GM12878 (cell line): ENCODE measurements around the gene AKR1B1.

Source experiments
- BHLHE40 ChIP-seq, 2 experiments: fragments of 450-650 bp in 1 of 2; IDR thresholded peaks; 2 replicates each; pipeline ENCODE4 v1.6.1; 2011 to 2017; ENCODE audit warnings: low read depth in 2 of 2, borderline replicate concordance in 1 of 2, improper control_type of control experiment in 1 of 2, low read length in 1 of 2, mild to moderate bottlenecking in 1 of 2
- EZH2 ChIP-seq: IDR thresholded peaks from 2 replicates; pipeline ENCODE4 v1.6.1; 2012; ENCODE audit warnings: low read depth, mild to moderate bottlenecking, control low read depth, inconsistent platforms, low read length, borderline replicate concordance; ENCODE audit not compliant: control insufficient read depth
- HDAC2 ChIP-seq: fragments of 200-600 bp; sonication (generic); IDR thresholded peaks from 2 replicates; pipeline ENCODE4 v1.6.1; 2017
- HDAC6 ChIP-seq: fragments of 200-600 bp; sonication (generic); IDR thresholded peaks from one replicate; pipeline ENCODE4 v1.8.0; 2017; ENCODE audit warnings: antibody characterized with exemption; ENCODE audit not compliant: unreplicated experiment
- ZZZ3 ChIP-seq: IDR thresholded peaks from 2 replicates; pipeline ENCODE4 v1.6.1; 2011; ENCODE audit warnings: low read depth; ENCODE audit not compliant: control insufficient read depth, insufficient read length
- TF ChIP-seq, protein P1 (sequence below): IDR thresholded peaks from 2 replicates; pipeline ENCODE4 v1.6.1; 2011; ENCODE audit warnings: low read depth, low read length, improper control_type of control experiment, borderline replicate concordance
- TF ChIP-seq, protein P2 (sequence below), 3 experiments: IDR thresholded peaks in 2 of 3; conservative IDR thresholded peaks in 1 of 3; 2 replicates each; pipeline ENCODE4 v1.5.1; 2011; ENCODE audit warnings: low read depth in 3 of 3, low read length in 3 of 3, mild to moderate bottlenecking in 3 of 3, control low read depth in 2 of 3, moderate library complexity in 2 of 3, inconsistent platforms in 1 of 3, mixed read lengths in 1 of 3; ENCODE audit not compliant: control insufficient read depth in 2 of 3, insufficient read depth in 1 of 3; ENCODE audit errors: extremely low read depth in 1 of 3
- TF ChIP-seq, protein P3 (sequence below): IDR thresholded peaks from 2 replicates; pipeline ENCODE4 v1.6.1; 2012; ENCODE audit warnings: low read depth, low read length, improper control_type of control experiment

DNA sequence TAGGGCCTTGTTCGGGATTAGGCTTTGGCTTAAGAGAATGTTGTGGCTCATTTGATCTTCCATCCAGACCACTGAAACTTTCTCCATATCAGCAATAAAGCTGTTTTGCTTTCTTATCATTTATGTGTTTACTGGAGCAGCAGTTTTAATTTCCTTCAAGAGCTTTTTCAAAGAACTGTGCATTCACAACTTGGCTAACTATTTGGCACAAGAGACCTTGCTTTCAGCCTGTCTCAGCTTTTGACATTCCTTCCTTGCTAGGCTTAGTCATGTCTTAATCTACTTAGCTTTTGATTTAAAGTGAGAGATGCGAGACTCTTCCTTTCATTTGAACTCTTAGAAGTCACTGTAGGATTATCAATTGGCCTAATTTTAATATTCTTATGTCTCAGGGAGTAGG, 19.1 kb upstream of the AKR1B1 start:
- TF ChIP-seq, protein P1, sequence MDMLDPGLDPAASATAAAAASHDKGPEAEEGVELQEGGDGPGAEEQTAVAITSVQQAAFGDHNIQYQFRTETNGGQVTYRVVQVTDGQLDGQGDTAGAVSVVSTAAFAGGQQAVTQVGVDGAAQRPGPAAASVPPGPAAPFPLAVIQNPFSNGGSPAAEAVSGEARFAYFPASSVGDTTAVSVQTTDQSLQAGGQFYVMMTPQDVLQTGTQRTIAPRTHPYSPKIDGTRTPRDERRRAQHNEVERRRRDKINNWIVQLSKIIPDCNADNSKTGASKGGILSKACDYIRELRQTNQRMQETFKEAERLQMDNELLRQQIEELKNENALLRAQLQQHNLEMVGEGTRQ: no peak
- no peak for TF ChIP-seq BHLHE40 (IDR thresholded peaks at IDR 0.05; ENCODE audit: borderline replicate concordance in 1 of 2, low read depth in 2 of 2, low read length in 1 of 2)
- TF ChIP-seq, protein P2, sequence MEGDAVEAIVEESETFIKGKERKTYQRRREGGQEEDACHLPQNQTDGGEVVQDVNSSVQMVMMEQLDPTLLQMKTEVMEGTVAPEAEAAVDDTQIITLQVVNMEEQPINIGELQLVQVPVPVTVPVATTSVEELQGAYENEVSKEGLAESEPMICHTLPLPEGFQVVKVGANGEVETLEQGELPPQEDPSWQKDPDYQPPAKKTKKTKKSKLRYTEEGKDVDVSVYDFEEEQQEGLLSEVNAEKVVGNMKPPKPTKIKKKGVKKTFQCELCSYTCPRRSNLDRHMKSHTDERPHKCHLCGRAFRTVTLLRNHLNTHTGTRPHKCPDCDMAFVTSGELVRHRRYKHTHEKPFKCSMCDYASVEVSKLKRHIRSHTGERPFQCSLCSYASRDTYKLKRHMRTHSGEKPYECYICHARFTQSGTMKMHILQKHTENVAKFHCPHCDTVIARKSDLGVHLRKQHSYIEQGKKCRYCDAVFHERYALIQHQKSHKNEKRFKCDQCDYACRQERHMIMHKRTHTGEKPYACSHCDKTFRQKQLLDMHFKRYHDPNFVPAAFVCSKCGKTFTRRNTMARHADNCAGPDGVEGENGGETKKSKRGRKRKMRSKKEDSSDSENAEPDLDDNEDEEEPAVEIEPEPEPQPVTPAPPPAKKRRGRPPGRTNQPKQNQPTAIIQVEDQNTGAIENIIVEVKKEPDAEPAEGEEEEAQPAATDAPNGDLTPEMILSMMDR (IDR thresholded peaks at IDR 0.05 in 2 of 3, conservative IDR thresholded peaks at IDR 0.05 in 1 of 3; ENCODE audit: control insufficient read depth in 2 of 3, extremely low read depth in 1 of 3, insufficient read depth in 1 of 3, low read depth in 3 of 3, low read length in 3 of 3): no peak
- TF ChIP-seq EZH2: no peak
- no peak for TF ChIP-seq ZZZ3
- no peak for TF ChIP-seq HDAC6
- TF ChIP-seq, protein P3, sequence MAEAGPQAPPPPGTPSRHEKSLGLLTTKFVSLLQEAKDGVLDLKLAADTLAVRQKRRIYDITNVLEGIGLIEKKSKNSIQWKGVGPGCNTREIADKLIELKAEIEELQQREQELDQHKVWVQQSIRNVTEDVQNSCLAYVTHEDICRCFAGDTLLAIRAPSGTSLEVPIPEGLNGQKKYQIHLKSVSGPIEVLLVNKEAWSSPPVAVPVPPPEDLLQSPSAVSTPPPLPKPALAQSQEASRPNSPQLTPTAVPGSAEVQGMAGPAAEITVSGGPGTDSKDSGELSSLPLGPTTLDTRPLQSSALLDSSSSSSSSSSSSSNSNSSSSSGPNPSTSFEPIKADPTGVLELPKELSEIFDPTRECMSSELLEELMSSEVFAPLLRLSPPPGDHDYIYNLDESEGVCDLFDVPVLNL: no peak
- TF ChIP-seq HDAC2: no peak
